GM12892 (cell line): ENCODE results near the gene HSBP1L1.

Source experiments
- POLR2A ChIP-seq: IDR thresholded peaks from 2 replicates; pipeline ENCODE4 v1.6.1; 2011; ENCODE audit warnings: low read depth, low read length, control low read depth
- POLR2AphosphoS5 ChIP-seq: IDR thresholded peaks from 2 replicates; pipeline ENCODE4 v1.6.1; 2011; ENCODE audit warnings: low read depth, low read length, control low read depth
- TAF1 ChIP-seq: IDR thresholded peaks from 2 replicates; pipeline ENCODE4 v1.6.1; 2011; ENCODE audit warnings: low read depth, mild to moderate bottlenecking, control low read depth, low read length, borderline replicate concordance

DNA sequence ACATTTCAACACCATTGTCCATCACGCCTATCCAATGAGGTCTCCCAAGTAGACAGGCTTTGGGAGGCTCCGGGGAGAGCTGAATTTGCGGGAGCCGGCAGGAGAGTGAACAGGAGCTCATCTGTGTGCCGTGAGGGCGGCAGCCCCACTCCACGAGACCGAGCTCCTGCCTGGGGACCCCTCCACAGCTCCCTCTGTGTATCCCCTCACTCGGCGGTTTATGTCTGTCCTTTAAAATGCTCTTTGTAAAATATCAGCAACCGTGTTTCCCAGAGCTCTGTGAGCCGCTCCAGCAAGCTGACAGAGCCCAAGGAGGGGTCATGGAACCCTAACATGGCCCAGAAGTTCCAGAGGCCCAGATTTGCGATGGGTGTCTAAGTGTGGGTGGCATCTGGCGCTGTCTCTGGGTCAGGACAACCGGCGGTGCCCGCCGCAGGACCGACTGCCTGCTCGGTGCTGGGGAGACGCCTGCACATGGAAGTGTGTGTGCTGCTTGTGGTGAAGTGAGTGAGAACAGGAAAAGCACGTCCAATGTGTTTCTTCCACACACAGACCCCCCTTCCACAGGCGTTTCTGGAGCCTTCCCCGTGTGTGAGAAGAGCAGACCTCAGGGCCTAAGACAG is 47.8 kb upstream of the HSBP1L1 start:
- TF ChIP-seq TAF1 (no peak), POLR2A (no peak), POLR2AphosphoS5 (no peak)
